Tibial artery (tissue), 4 donors: Measurements from ENCODE around the gene MEGF10.

Source experiments
- DNase-seq, 2 donors: peaks; one replicate each; pipeline ENCODE4 v3.0.0-alpha.2; 2019
- H3K27ac ChIP-seq, 2 donors: fragments of 200-600 bp; sonication (generic) in 1 of 2; 1 replicate in 1 of 2; 2 replicates in 1 of 2; pipeline ENCODE4 v1.5.1; 2018 to 2019; ENCODE audit warnings: mild to moderate bottlenecking in 1 of 2
- H3K27me3 ChIP-seq, 2 donors: fragments of 200-600 bp; sonication (generic) in 1 of 2; one replicate each; pipeline versions ENCODE4 v1.5.1 to v1.6.0; 2016 to 2019
- H3K36me3 ChIP-seq, 3 donors: fragments of 200-600 bp; sonication (generic) in 2 of 3; one replicate each; pipeline ENCODE4 v1.5.1; 2016 to 2019; ENCODE audit warnings: mild to moderate bottlenecking in 2 of 3
- H3K4me1 ChIP-seq, 4 donors: fragments of 200-600 bp; sonication (generic) in 2 of 4; 1 replicate in 3 of 4; 2 replicates in 1 of 4; pipeline ENCODE4 v1.5.1; 2016 to 2019
- H3K4me3 ChIP-seq, 2 donors: fragments of 200-600 bp; sonication (generic) in 1 of 2; 1 replicate in 1 of 2; 2 replicates in 1 of 2; pipeline ENCODE4 v1.5.1; 2018 to 2019; ENCODE audit warnings: mild to moderate bottlenecking in 2 of 2
- H3K9me3 ChIP-seq, 3 donors: fragments of 200-600 bp; sonication (generic) in 1 of 3; one replicate each; pipeline ENCODE4 v1.5.1; 2016 to 2019
- CTCF ChIP-seq, 2 experiments: fragments of 200-600 bp in 1 of 2; fragments of 450-650 bp in 1 of 2; IDR thresholded peaks; one replicate each; pipeline ENCODE4 v1.5.1; 2017 to 2019; ENCODE audit warnings: antibody characterized with exemption in 2 of 2, mild to moderate bottlenecking in 1 of 2, moderate library complexity in 1 of 2
- intact Hi-C: fragments of 100-400 bp; cut with DNase I; formaldehyde crosslinking; loops from one replicate; pipeline ENCODE4 v1.15.0; 2023; ENCODE audit warnings: low total_unique reads

The MEGF10 gene

GRCh38 chr5:127418367-127418766 lies 127.8 kb downstream of the MEGF10 start:
- no peak overlapping the region for H3K4me3 ChIP-seq
- no peaks in the 10 kb centered on the region for H3K27me3 ChIP-seq
- intact Hi-C loops: no loop called here
- H3K4me1 ChIP-seq: peaks cover 0 to 12% (median 0%) of the 10 kb centered on the region in 4 donors
- no peak overlapping the region for H3K27ac ChIP-seq
- no peaks in the 10 kb centered on the region for H3K9me3 ChIP-seq
- DNase-seq: no peak
- TF ChIP-seq CTCF (IDR thresholded peaks at IDR 0.05): no peak
- no peaks in the 10 kb centered on the region for H3K36me3 ChIP-seq

DNA sequence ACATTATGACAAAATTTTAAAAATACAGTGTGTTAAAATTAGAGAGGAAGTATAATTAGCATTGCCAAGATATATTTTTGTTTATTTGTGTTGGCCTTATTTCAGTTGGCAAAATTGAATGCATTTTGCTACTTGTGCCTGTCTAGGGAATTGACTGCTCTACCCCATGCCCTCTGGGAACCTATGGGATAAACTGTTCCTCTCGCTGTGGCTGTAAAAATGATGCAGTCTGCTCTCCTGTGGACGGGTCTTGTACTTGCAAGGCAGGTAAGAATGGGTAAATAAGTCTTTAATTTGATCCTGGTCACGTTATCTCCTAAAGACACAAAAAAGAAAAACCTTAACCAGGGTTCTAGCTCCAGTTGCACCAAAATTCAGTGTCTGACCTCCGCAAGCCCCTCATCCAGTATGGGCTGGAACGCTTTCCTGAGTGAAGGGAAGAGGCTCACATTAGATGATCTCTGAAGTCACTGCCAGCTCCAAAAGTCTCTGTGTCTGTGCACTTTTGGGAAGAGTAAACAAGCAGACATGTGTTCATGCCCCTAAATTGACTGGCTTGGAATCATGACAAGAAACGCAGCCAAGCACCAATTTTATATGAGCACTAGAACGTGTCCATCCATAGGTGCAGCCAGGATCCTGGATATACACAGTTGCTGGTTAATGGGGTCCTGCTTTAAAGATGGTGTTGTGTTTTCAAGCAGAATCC lies 128.5 kb downstream of the MEGF10 start:
- Histone ChIP-seq H3K36me3 (no peaks in the 10 kb centered on the region), H3K27me3 (no peaks in the 10 kb centered on the region), H3K9me3 (no peaks in the 10 kb centered on the region), H3K27ac (no peak overlapping the region), H3K4me1 (peaks cover 0 to 12% (median 0%) of the 10 kb centered on the region in 4 donors), H3K4me3 (no peak overlapping the region)
- DNase-seq: no peak
- intact Hi-C loops: no loop called here
- TF ChIP-seq CTCF (IDR thresholded peaks at IDR 0.05): no peak

DNA sequence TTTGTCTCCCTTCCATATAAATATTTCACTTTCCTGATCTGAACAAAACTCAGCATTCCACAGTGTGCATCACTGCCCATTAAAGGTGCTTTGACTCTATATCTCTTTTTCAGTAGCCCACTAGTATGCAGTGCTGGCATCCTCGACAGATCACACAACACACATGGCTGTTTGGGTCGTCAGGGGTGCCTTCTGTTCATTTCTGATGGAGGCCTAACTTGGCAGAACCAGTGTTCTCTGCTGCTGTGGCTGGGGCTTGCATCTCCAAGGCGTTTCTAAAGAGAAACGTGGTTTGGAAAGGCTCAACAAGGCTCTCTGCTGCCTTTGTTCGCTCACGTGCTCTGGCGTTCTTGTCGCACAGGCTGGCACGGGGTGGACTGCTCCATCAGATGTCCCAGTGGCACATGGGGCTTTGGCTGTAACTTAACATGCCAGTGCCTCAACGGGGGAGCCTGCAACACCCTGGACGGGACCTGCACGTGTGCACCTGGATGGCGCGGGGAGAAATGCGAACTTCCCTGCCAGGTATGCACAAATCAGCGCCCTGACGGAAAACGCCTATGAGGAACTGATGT lies 129.2 kb downstream of the MEGF10 start:
- Histone ChIP-seq H3K36me3 (no peaks in the 10 kb centered on the region), H3K4me3 (no peak overlapping the region), H3K27ac (no peak overlapping the region), H3K9me3 (no peaks in the 10 kb centered on the region), H3K4me1 (peaks cover 0 to 12% (median 0%) of the 10 kb centered on the region in 4 donors), H3K27me3 (no peaks in the 10 kb centered on the region)
- intact Hi-C loops: no loop called here
- DNase-seq: no peak
- TF ChIP-seq CTCF (IDR thresholded peaks at IDR 0.05): no peak

GRCh38 chr5:127420758-127421157 lies 130.2 kb downstream of the MEGF10 start:
- DNase-seq: no peak
- peaks cover 0 to 12% (median 0%) of the 10 kb centered on the region in 4 donors for H3K4me1 ChIP-seq
- H3K27ac ChIP-seq: no peak overlapping the region
- no peaks in the 10 kb centered on the region for H3K36me3 ChIP-seq
- no peak for TF ChIP-seq CTCF (IDR thresholded peaks at IDR 0.05)
- H3K9me3 ChIP-seq: no peaks in the 10 kb centered on the region
- intact Hi-C loops: no loop called here
- no peak overlapping the region for H3K4me3 ChIP-seq
- H3K27me3 ChIP-seq: no peaks in the 10 kb centered on the region

DNA sequence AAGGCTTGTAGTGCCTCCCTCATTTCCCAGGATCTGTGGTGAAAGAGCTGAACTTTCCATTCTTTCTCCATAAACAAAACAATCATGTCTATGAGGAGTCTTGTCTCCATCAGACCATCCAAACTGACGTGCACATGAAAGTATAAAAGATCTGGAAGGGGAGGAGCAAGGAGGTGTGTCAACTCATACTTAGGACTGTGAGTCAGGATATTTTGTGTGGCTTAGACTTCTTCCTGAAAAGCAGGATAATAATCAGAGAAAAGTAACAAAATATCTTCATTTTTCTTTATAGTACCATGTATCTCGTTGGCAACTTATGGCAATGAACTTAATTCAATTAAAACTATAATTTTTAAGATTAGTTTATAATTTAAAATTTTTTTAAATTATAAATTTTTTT lies 130.9 kb downstream of the MEGF10 start:
- peaks cover 0 to 12% (median 0%) of the 10 kb centered on the region in 4 donors for H3K4me1 ChIP-seq
- no peaks in the 10 kb centered on the region for H3K9me3 ChIP-seq
- H3K27me3 ChIP-seq: no peaks in the 10 kb centered on the region
- no peak overlapping the region for H3K4me3 ChIP-seq
- intact Hi-C loops: no loop called here
- H3K36me3 ChIP-seq: no peaks in the 10 kb centered on the region
- no peak for DNase-seq
- TF ChIP-seq CTCF (IDR thresholded peaks at IDR 0.05): no peak
- no peak overlapping the region for H3K27ac ChIP-seq
